H1 (cell line): ENCODE measurements around the gene MEGF11. TPM values are rescaled to one million over a fixed set of nuclear protein-coding genes. Genes with fewer than 3 reads are reported as not detected.

Experiments
- CTCF ChIP-seq, 3 experiments: IDR thresholded peaks; 1 replicate in 2 of 3; 2 replicates in 1 of 3; pipeline versions ENCODE4 v1.5.1 to v1.6.1; 2011; ENCODE audit warnings: low read length in 3 of 3, mild to moderate bottlenecking in 3 of 3, inconsistent platforms in 2 of 3, low read depth in 1 of 3, moderate library complexity in 1 of 3; ENCODE audit not compliant: insufficient read depth in 1 of 3; ENCODE audit errors: control extremely low read depth in 1 of 3
- NRF1 ChIP-seq: IDR thresholded peaks from 2 replicates; pipeline ENCODE4 v1.6.1; 2011; ENCODE audit warnings: mild to moderate bottlenecking, low read depth, low read length, improper control_type of control experiment
- polyA plus RNA-seq, 7 experiments: library from polyadenylated mRNA; depleted of rRNA in 3 of 7; stranded (reverse) in 5 of 7; unstranded in 2 of 7; fragments of >200 nt in 5 of 7; fragments of 200-250 nt in 2 of 7; gene quantifications; 1 replicate in 5 of 7; 2 replicates in 1 of 7; 4 replicates in 1 of 7; pipeline versions ENCODE4 v1.2.1 to v1.2.3, GENCODE V29; 2011 to 2013; ENCODE audit warnings: missing spikeins in 2 of 7, mixed read lengths in 2 of 7
- total RNA-seq: library from RNA; stranded (reverse); fragmentation: NEBNext Ultra II Directional; extraction: Animal tissue kit (Norgen Biotek cat#: 25700); gene quantifications from 2 replicates; pipeline ENCODE4 v1.2.1, GENCODE V29; 2021

The MEGF11 gene
- total and polyA plus RNA-seq, 2 of the 8 experiments (the other 6 are each of a cell fraction or from before 2014, with no cell fraction given) = 4.4 to 4.8 TPM

GRCh38 chr15:66089509-66089908 is 164.0 kb downstream of the MEGF11 start (continued):
- TF ChIP-seq NRF1 = no peak
- no peak for TF ChIP-seq CTCF (IDR thresholded peaks at IDR 0.05; ENCODE audit: control extremely low read depth in 1 of 3, insufficient read depth in 1 of 3, low read depth in 1 of 3, low read length in 3 of 3)
